Femur (tissue), 1 donor: ENCODE measurements around the gene BIN1.
A peak's percentile ranks its signal among the peaks of the same experiment; 100 is the strongest.

Experiments used
- DNase-seq: peaks from one replicate; pipeline ENCODE4 v3.0.0-alpha.2; 2017

BIN1 gene, protein sequence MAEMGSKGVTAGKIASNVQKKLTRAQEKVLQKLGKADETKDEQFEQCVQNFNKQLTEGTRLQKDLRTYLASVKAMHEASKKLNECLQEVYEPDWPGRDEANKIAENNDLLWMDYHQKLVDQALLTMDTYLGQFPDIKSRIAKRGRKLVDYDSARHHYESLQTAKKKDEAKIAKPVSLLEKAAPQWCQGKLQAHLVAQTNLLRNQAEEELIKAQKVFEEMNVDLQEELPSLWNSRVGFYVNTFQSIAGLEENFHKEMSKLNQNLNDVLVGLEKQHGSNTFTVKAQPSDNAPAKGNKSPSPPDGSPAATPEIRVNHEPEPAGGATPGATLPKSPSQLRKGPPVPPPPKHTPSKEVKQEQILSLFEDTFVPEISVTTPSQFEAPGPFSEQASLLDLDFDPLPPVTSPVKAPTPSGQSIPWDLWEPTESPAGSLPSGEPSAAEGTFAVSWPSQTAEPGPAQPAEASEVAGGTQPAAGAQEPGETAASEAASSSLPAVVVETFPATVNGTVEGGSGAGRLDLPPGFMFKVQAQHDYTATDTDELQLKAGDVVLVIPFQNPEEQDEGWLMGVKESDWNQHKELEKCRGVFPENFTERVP

DNA sequence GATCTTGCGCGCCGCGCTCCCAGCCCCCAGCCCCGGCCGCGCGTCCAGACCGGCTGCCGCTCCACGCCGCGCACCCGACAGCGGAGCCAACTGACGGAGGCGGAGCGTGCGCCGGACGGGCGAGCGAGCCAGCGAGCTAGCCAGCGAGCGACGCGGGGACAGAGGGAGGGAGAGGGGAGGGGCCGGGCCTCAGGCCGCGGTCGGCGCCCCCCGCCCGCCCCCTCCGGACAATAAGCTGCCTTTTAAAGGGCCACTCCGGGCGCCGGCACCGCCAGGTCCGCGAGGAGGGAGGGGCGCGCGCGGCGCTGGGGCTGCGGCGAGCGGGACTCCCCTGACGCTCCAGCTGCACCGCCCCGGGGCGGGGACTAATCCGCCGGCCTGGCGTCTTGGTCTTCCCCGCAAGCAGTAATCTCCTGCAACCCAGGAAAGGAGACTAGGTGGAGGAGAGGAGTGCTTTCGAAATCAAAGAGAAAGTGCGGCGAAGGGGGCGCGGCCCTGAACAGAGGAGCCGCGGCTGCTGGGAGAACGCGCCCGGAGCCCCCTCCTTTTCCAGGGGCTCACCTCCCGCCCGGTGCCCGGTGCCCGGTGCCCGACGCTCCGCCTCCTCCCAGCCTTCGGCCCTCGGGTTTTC is at the start of gene BIN1:
Gene BIN1, minus strand, starts transcription at position 164 of the 631 bp plus-strand sequence. CDS start 211 bp downstream, outside the sequence.
- DNase-seq, result peak; percentile 94

GRCh38 chr2:127155947-127156346 is 49.0 kb upstream of the BIN1 start:
- peak; percentile 86 for DNase-seq

DNA sequence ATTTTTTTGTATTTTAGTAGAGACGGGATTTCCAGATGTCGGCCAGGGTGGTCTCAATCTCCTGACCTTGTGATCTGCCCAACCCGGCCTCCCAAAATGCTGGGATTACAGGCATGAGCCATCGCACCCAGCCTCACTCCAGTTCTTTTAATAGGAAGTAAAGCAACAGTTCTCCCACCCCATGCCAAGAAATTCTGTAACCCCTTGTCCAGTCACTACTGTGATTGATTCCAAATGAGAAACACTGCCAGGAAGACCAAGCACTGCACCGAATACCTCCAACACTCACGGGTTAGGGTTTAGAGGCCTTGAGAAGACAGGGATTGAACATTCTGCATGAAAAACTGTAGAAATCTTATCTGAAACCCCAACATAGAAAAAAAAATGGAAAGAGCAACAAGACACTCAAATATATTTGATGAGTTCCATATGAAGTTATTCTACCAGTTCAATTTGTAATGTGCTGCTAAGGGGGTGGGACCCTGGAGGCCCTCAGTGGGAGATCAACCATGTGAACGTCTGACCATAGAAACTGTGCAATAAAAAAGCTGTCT is 48.2 kb upstream of the BIN1 start:
- no peak for DNase-seq

GRCh38 chr2:127154396-127154795 is 47.4 kb upstream of the BIN1 start:
- DNase-seq, result no peak

GRCh38 chr2:127153691-127154158 is 46.8 kb upstream of the BIN1 start:
- no peak for DNase-seq

DNA sequence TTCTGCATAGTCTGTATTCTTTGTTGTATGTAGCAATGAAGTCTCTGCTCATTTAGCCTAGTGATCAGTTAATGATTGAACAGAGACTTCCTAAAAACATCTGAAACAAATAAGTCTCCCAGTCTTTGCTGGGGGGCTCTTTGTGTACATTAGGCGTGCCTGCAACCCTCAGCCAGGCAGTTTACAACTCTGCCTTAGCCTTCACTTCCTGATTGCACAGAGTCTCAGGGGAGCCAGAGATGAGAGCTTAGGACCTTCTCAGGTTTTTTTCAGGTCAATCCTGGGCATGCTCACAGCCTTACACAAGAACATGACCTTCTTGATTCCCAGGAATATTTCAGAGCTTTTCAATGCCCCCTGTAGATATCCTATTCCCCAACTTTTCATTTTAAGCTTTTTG is 44.0 kb upstream of the BIN1 start:
- DNase-seq, result no peak

DNA sequence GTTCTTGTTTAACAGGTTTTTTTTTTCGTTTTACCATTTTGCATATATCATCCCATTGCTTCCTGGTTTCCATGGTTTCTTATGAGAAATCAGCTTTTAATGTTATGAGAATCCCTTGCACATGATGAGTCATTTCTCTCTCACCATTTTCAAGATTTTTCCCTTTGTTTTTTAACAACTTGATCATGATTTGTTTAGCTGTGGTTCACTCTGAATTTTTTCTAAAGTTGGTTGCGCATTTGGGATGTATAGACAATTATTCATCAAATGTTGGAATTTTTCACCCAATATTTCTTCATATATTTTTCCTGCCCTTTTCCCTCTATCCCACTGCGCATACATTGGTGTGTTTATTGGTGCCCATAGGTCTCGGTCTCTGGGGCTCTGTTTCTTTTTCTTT is 42.4 kb upstream of the BIN1 start:
- DNase-seq, result no peak

DNA sequence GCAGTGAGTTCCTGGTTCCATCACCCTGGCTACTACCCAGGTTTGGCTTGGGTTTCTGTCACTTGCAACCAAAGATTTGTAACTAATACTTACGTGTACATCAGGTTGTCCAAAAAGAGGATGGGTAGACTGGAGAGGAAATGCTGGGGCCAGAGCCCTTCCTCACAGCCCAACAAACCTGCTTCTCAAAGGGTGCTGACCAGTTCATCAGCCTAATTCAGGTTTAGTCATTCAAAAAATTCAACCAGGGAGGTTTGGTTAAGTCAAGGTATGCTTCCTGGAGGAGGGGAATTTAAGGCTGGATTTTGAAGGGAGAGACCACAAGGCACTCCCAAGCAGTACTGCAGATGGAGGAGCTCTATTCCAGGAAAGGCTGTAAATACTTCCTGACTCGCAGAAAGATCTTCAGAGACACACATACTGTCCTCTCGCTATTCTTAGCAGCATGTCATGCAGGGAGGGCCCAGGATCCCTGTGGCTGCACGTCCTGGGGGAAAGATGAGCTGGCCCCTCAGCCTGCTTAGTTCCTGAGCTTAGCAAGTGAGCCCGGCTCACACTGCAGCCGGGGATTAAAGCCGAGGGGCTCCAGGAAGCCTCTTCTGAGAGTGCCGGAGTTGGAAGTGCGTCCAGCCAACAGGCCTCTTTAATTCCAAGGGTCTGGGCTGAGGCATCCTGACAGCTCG is 40.0 kb upstream of the BIN1 start:
- DNase-seq, result peak; percentile 74

DNA sequence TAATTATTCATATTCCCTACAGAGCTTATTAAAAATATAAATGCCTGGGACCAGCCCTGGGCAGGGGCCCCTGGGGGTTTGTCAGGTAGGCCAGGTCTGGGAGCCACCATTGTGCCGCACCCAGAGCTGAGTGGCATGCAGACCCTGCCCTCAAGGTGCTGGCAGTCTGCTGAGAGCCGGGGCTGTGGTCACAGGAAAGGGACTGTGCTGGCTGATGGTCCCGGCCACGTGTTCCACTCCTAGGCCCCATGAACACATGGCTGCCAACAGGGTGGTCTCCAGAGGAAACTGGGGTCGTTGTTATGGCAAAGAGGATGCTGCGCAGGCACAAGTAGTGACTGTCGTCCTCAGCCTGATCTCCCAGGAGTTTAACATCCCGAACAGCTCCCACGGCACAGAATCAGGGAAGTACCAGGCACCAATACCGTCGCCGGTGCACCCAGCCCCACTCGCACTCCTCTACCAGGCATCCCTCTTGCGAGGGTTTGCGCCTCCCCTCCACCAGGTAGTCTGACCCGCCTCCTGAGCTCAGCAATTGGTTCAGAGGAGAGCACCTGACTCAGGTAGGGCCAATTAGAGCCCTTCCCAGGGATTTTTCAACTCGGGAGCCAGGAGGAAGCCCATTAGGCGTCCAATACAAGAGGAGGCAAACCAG is 39.2 kb upstream of the BIN1 start:
- DNase-seq, result no peak

DNA sequence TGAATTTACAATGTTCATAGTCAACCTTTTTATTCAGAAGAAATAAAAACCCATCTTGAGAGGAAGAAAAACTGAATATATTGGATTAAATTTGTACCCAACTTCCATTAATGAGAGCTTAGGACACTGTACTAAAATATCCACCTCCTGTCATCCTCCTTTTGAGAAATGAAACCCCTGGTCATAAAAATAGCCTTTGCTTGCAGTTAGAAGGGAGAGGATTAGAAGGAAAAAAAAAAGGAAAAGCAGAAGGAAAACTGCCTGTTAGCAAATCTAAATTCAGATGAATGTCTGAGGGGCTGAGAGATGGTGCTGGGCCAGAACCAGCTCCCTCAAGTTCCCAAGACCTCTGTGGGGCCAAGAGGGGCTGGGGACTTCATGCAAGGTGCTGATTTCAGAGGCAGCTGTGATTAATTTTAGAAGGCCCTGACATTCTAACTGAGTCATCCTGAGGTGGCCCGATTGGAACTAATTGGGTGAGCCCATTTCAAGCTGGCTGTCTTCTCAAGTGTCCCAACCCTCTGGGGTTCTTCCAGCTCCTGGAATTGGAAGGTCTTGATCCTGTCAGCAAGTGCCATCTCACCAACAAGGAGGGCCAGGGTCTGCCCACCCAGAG is 38.4 kb upstream of the BIN1 start:
- DNase-seq, result no peak

DNA sequence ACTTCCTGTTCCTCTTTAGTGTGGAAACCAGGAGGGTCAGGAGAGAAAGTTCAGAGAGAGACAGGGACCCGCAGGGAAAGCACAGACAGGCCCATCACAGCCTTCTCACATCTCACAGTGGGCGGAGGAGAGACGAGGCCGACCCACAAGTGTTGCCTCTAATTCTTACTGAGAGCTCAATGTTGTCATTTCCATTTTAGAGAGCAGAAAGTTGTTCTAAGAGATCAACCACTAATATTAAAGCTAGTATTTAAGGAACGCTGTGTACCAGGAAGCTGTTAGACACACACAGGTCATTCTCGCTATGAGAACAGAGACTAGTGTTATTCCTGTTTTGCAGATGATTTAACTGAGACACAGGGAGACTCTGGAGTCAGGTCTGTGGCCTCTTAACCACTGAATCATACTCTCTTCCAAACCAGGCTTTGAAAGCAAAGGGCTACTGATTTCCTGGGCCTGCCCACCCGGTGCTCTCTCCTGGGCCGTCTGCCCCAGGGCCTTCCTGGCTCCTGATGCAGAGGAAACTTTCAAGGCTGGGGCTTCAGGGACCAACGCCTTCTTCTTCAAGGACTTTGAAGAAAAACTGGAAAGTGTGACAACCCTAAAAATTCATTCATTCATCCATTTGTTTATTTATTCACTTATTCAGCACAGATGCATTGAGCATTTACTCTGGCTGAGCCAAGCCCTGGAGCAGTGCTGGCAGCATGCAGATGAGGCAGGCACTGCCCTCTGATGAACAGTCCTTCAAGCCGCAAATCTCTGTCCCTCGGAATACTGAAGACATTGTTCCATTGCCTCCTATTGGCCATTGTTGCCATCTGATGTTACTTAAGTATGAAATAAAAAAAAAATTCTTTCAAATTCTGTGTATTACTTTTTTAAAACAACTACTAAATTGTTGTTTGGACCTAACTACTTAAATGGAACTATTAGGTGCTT is 37.2 kb upstream of the BIN1 start:
- no peak for DNase-seq

- no peak for DNase-seq
Measured at GRCh38 chr2:127142663-127143630, 36.0 kb upstream of the BIN1 start.

DNA sequence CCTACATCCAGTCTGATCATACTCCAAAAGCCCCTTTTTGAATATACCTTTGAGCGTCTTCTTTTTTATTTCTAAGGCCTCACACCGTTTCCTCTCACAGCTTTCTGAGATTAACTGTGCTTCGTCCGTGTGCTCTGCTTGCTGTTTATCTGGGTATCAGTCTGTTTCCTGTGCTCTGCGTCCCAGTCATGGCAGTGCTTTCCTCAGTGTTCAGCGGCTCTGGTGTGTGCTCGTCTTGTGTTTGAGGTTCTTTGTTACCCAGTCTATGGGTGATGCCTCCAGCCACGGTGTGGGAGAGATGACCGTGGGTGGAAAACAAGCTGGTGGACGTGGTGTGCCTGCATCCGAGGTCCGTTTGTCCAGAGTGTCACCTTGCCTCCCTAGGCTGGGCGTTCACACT is 33.6 kb upstream of the BIN1 start:
- DNase-seq, result no peak

DNA sequence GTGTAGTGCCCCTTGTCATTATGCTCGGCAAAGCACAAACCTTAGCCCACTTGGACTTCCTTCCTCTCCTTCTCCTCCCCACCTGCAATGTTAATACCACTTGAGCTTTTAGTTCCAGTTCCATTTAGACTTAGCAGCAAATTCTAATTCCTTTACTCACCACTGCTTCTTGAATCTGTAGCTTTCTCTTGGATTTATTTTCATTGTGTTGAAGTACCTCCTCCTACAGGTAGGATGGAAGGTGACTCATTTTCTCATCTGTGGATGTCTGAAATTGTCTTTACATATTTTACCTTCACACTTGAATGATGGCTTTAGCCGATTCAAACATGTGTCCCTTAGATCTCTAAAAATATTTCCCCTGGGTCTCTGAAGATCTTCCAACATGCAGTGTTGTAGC is 32.8 kb upstream of the BIN1 start:
- DNase-seq, result no peak

- no peak for DNase-seq
Measured at GRCh38 chr2:127138281-127138680, 31.3 kb upstream of the BIN1 start.

- DNase-seq, result no peak
Measured at GRCh38 chr2:127137741-127138140, 30.8 kb upstream of the BIN1 start.

DNA sequence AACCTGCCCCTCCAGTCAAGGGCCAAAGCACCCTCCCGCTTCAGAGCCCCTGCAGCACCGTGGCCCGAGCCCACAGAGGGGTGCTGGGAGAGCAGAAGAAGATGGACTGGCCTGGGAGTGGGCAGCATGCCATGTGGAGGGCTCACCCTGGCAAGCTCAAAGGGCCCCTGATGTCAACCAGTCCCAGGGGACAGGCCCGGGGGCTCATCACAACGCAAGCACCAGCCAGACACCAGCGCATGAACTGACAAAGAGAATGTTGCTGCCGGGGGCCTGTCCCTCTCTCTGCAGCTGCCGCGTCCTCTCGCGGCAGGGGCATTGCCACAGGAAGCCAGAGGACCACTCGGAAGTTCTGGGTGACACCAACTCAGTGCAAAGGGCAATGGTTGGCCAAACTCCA is 30.3 kb upstream of the BIN1 start:
- no peak for DNase-seq

DNA sequence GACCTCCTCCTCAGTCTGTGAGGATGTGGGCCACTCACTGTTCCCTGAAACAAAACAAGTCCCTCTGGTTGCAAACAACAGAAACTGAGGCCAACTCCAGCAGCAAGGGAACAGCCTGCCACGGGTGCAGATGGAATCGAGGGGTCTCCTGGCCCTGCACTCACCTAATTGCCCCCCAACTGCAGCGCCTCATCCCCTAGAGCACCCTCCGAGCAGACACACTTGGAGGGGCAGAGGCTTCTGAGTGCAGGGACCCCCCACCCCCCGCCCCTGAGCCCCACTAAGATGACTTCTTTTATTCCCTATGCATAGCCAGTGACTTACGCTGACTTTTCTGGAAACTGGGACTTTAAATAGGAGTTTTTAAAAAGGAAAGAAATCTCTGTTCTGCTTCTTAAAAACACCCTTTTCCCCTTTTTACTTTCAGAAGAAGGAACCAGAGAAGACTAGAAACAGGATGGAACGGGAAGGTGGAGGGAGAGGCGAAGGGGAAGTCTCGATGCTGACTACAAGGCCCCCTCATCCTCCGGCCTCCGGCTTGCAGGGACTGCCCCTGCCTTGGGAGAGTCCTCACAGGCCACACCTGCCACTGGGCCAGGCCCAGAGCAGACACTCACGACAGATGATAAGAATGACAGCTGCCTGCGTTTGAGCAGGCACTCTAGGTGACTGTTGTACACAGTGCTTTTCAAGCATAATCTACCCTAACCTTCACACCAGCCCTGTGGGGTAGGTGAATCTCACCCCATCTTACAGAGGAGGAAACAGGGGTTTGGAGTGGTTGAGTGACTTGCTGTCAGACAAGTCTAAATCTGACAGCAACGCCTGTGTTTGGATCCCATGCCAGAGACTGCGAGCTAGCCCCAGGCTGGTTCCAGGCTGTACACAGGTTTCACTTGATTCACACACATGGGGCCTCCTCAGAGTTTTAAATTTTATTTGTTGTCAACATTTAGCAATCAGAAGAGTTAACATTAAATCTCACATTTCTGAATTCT is 28.2 kb upstream of the BIN1 start:
- DNase-seq, result no peak
